ENCODE results near the gene LAMA5. TPM values are rescaled to one million over a fixed set of nuclear protein-coding genes. Genes with fewer than 3 reads are reported as not detected.

Gene LAMA5
- total RNA-seq, 1 donor from 2014 or later = 0.70 TPM

DNA sequence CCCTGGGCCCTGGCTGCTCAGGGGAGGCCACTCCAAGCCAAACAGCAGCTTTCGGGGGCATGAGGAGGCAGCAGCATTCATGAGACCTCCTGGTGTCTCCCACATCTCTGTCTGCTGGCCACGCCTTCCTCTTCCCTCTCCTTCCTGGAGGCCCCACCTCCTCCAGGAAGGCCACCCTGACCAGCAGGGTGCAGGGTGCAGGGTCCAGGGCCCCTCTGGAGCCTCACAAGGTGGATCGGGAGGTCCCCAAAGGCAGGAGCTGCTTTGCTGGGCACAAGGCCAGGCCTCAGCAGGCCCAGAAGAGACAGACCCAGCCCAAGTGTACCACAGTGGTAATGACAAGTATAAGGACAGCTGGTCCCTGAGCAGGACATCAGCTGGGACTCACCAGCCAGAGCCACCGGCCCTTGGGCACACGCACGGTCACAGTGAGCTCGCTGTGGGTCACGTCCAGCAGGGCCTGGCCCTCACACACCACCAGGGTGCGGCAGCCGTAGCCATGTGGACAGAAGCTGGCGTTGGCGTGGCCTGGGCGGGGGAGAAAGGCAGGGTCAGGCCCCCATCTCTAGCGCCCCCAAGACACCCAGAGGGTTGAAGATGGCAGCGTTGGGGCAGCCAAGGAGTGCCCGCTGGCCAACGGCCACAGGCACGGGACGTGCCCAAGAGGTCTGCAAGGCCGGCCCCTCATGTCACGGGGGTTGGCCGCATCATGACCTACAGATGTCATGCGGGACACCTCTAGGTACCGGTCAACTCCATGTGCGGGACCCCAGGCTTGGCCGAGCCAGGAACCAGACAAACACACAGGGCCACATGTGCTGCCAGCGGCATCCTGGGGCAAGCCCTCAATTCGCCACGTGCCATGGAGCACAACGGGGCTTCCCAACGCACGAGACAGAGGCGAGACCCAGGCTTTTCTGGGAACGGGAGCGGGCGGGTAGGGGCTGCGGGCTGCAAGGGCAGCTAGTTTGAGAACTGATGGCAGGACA is 37.4 kb downstream of the LAMA5 start:
- intact Hi-C loops (cut with micrococcal nuclease) = no loop called here

- intact Hi-C loops (cut with micrococcal nuclease) = no loop called here
Observed at GRCh38 chr20:62328684-62329388, 38.3 kb downstream of the LAMA5 start.

DNA sequence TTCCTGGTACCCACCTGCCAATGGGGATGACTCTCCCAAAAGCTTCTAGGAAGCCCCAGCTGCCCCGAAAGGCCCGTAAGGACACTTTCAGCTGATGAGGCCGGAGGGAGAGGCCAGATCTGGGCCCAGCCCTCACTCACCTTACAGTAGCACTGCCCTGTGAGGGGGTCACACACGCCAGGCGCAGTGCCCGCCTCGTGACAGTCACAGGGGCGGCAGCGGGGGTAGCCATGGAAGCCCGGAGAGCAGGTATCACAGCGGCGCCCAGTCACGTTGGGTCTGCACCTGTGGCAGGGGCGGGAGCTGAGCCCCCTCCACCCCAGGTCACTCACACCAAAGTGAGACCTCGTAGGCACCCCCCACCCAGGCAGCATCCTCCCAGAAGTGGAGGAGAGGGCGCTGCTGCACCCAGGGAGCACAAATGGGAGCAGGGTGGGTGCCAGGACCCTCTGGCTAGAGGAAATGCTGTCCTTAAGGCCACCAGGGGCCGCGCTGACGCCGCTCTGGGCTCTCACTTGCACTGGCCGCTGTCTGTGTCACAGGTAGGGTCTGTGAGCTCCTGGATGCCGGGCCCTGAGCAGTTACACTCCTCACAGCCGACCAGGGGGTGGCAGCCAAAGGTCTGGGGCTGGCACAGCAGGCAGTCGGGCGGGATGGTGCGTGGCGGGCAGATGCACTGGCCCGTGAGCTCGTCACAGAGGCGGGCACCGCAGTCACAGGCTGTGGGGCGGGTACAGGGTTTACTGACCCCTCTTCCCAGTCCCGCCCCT is 39.2 kb downstream of the LAMA5 start:
- intact Hi-C loops (cut with micrococcal nuclease) = no loop called here

- intact Hi-C loops (cut with micrococcal nuclease) = no loop called here
Observed at GRCh38 chr20:62326959-62327725, 40.0 kb downstream of the LAMA5 start.

GRCh38 chr20:62326559-62326958 is 40.6 kb downstream of the LAMA5 start:
- intact Hi-C loops (cut with micrococcal nuclease) = no loop called here

DNA sequence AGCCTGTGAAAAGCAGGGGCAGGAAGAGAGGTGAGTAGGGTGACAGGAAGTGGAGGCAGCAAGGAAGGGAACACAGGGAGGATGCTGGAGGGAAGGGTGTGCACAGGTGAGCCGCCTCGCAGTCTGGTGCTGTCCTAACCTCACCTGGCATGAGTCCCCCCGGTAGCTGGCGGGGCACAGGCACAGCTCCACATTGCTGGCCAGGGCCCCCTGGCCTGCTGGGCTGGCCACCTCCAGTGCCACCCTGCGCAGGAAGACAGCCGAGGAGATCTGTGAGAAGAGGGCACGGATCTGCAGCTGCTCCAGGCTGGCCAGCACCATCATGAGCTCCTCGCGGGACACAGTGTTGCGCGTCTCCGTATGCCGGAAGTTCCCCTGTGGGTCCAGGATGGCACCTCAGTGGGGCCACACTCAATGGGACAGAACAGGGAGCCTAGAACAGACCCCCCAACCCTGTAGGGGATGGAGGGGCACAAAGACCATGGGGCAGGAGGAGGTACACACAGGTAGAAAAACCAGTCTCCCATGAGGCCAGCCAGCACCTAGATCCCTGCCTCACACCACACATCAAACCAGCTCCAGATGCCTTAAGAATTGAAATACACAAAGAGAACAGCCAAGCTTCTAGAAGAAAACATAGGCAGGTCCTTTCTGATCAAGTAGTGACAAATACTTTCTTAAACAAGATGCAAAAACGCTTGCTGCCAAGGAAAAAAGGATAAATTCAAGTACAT is 41.8 kb downstream of the LAMA5 start:
- intact Hi-C loops (cut with micrococcal nuclease) = no loop called here

- intact Hi-C loops (cut with micrococcal nuclease) = no loop called here
Observed at GRCh38 chr20:62323980-62324906, 42.9 kb downstream of the LAMA5 start.

DNA sequence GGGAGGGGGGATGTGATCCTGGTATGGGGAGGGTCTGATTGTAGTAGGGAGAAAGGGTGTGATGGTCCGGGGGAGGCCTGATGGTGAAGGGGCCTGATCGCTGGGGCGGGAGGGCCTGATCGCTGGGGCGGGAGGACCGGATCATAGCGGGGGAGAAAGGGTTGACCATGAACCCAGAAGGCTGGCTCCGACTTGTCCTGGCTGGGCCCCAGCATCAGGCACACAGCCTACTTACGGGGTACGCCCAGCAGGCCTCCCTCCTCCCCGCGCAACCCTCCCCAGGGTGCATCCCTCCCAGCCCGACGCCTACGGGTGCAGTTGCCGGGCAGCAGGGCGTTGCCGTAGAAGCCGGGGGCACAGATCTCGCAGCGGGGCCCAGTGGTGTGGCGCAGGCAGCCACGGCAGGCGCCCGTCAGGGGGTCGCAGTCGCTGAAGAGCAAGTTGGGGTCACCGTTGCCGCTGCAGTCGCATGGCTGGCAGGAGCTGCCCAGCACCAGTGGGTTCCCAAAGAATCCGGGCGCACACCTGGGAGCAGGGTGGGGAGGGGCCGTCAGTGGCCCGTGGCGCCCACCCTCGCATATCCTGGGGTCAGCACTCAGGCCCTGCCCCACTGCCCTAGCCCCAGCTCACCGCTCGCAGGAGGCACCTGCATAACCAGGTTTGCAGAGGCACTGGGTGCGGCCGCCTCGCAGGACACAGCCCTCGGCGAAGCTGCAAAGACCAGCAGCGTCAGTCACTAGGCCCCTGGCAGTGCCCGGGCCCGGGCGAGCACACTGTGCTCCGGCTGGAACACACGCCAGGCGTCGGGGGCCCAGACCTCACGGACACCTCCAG is 43.7 kb downstream of the LAMA5 start:
- intact Hi-C loops (cut with micrococcal nuclease) = no loop called here

- intact Hi-C loops (cut with micrococcal nuclease) = no loop called here
Observed at GRCh38 chr20:62322492-62323041, 44.5 kb downstream of the LAMA5 start.

GRCh38 chr20:62321975-62322374 is 45.1 kb downstream of the LAMA5 start:
- intact Hi-C loops (cut with micrococcal nuclease) = no loop called here

DNA sequence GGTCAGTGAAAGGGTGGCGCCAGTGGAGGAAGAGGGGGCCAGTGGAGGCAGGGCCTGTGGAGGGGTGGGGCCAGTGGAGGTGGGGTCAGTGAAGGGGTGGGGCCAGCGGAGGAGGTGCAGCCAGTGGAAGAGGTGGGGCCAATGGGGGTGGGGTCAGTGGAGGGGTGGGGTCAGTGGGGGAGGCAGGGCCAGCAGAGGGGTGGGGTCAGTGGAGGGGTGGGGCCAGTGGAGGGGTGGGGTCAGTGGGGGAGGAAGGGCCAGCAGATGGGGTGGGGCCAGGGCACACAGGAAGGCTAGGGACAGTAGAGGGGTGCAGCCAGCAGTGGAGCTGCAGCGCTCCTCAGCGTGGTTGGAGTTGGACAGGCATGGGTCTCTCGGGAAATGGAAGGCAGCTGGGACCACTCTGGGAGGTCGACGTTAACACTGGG is 45.6 kb downstream of the LAMA5 start:
- intact Hi-C loops (cut with micrococcal nuclease) = no loop called here

- intact Hi-C loops (cut with micrococcal nuclease) = no loop called here
Observed at GRCh38 chr20:62320581-62321354, 46.3 kb downstream of the LAMA5 start.

DNA sequence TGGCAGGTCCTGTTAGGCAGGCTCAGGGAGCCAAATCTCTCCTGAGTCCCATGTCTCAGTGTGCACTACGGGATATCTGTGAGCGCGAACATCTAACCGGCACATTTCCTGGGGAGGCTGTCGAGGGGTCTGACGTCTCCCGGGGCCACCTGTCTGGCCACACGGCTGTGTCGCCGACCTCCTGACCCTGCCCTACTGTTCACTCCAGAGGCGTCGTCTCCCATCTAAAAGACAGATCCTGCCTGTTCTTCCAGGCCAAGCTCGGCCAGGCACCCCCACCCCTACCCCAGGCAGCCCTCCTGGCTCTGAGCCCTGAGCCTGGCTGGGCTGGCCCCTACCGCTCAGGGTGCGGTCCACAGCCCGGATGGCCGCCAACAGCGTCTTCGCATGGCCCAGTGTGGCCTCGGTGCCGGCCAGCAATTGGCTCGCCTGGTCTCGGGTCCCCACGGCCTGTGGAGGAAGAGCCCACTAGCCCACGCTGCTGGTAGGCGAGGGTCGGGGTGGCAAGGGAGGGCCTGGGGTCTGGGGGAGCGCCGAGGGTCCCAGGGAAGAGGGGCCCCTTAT is 47.7 kb downstream of the LAMA5 start:
- intact Hi-C loops (cut with micrococcal nuclease) = no loop called here

- intact Hi-C loops (cut with micrococcal nuclease) = no loop called here
Observed at GRCh38 chr20:62318400-62319345, 48.4 kb downstream of the LAMA5 start.

- intact Hi-C loops (cut with micrococcal nuclease) = no loop called here
Observed at GRCh38 chr20:62317167-62317655, 49.9 kb downstream of the LAMA5 start.

Measured in T-helper 2 cell treated with Interferon-gamma antibody and Interleukin-4, amounts not matched to agents 100 ng/mL and 5 ng/mL, for 36 hours (primary cell).